T-helper 17 cell (primary cell): ENCODE data around the gene DIP2C. TPM values are rescaled to one million over a fixed set of nuclear protein-coding genes. Genes with fewer than 3 reads are reported as not detected.
"Not testable (repeated sequence)": the region's sequence is repeated elsewhere in the genome, so short reads cannot be mapped to it uniquely, and the experiment has no call there.

Experiments used
- ATAC-seq: fragments of 150-1000 bp; cut with Tn5 transposase; 2 replicates; pipeline ENCODE4 v1.10.0; 2021; ENCODE audit warnings: mild to moderate bottlenecking, moderate library complexity
- DNase-seq, 3 donors: peaks; one replicate each; pipeline versions ENCODE4 v3.0.0 to v3.0.0-alpha.2; 2020 to 2021
- H3K9me3 ChIP-seq: one replicate; pipeline ENCODE4 v1.7.0; 2013; ENCODE audit warnings: low read length, mild to moderate bottlenecking; ENCODE audit not compliant: control insufficient read depth, poor library complexity, severe bottlenecking
- H3K27ac Mint-ChIP-seq: one replicate; pipeline ENCODE4 v1.8.0; 2022; ENCODE audit warnings: mild to moderate bottlenecking, moderate library complexity, mixed read lengths
- H3K27me3 Mint-ChIP-seq: one replicate; pipeline ENCODE4 v1.8.0; 2022; ENCODE audit warnings: mixed read lengths
- H3K36me3 Mint-ChIP-seq: one replicate; pipeline ENCODE4 v1.8.0; 2022; ENCODE audit warnings: low read depth, mixed read lengths
- H3K4me1 Mint-ChIP-seq: one replicate; pipeline ENCODE4 v1.8.0; 2022; ENCODE audit warnings: mild to moderate bottlenecking, mixed read lengths
- H3K4me3 Mint-ChIP-seq: one replicate; pipeline ENCODE4 v1.8.0; 2022; ENCODE audit warnings: mild to moderate bottlenecking, moderate library complexity, mixed read lengths
- total RNA-seq, 4 donors: library from RNA in 2 of 4; stranded (reverse) in 2 of 4; gene quantifications; one replicate each; pipeline ENCODE4 v1.2.3 and lab custom pipeline; 2022 to 2026

The DIP2C gene
- total RNA-seq, 2 donors from 2014 or later = 4.1 to 6.0 TPM

- H3K27me3 Mint-ChIP-seq = no peaks in the 10 kb centered on the region
- peaks cover 30% of the 10 kb centered on the region for H3K4me1 Mint-ChIP-seq
- ATAC-seq (no peak), DNase-seq (no peak)
- H3K27ac Mint-ChIP-seq = peak overlapping the region; percentile 85
- H3K36me3 Mint-ChIP-seq = peaks cover 4% of the 10 kb centered on the region
- peak overlapping the region; percentile 75 for H3K4me3 Mint-ChIP-seq
- H3K9me3 ChIP-seq = no peaks in the 10 kb centered on the region
Observed at GRCh38 chr10:451856-452255, 237.6 kb downstream of the DIP2C start.

GRCh38 chr10:451021-451471 is 238.4 kb downstream of the DIP2C start:
- Mint-ChIP-seq H3K4me3 (peak overlapping the region; percentile 75), H3K27me3 (no peaks in the 10 kb centered on the region), H3K27ac (peak overlapping the region; percentile 85), H3K36me3 (peaks cover 4% of the 10 kb centered on the region), H3K4me1 (peaks cover 33% of the 10 kb centered on the region)
- peak; percentile 36 to 53 (median 37) for DNase-seq
- peak; percentile 96 for ATAC-seq
- H3K9me3 ChIP-seq = no peaks in the 10 kb centered on the region

- H3K27me3 Mint-ChIP-seq = no peaks in the 10 kb centered on the region
- peaks cover 4% of the 10 kb centered on the region for H3K36me3 Mint-ChIP-seq
- H3K27ac Mint-ChIP-seq = peak overlapping the region; percentile 85
- ATAC-seq (no peak), DNase-seq (no peak)
- H3K4me1 Mint-ChIP-seq = peaks cover 33% of the 10 kb centered on the region
- no peaks in the 10 kb centered on the region for H3K9me3 ChIP-seq
- peak overlapping the region; percentile 75 for H3K4me3 Mint-ChIP-seq
Observed at GRCh38 chr10:450463-450862, 239.0 kb downstream of the DIP2C start.

- H3K36me3 Mint-ChIP-seq, H3K27ac Mint-ChIP-seq: not testable (repeated sequence)
- peaks cover 28% of the 10 kb centered on the region for H3K4me1 Mint-ChIP-seq
Observed at GRCh38 chr10:449331-449730, 240.1 kb downstream of the DIP2C start.

GRCh38 chr10:443459-443858 is 246.0 kb downstream of the DIP2C start:
- no peak overlapping the region for H3K27ac Mint-ChIP-seq
- H3K4me3 Mint-ChIP-seq = no peak overlapping the region
- ATAC-seq (no peak), DNase-seq (no peak)
- H3K9me3 ChIP-seq = no peaks in the 10 kb centered on the region
- peaks cover 5% of the 10 kb centered on the region for H3K4me1 Mint-ChIP-seq
- H3K36me3 Mint-ChIP-seq = no peaks in the 10 kb centered on the region
- H3K27me3 Mint-ChIP-seq = peaks cover 5% of the 10 kb centered on the region

More at GRCh38 chr10:449331-449730, 240.1 kb downstream of the DIP2C start:
- DNase-seq, H3K27me3 Mint-ChIP-seq, ATAC-seq, H3K9me3 ChIP-seq: not testable (repeated sequence)
- H3K4me3 Mint-ChIP-seq = peak overlapping the region; percentile 45

GRCh38 chr10:442209-442608 is 247.3 kb downstream of the DIP2C start:
- DNase-seq (no peak), ATAC-seq (no peak)
- Mint-ChIP-seq H3K4me1 (peaks cover 16% of the 10 kb centered on the region), H3K27me3 (peaks cover 5% of the 10 kb centered on the region), H3K4me3 (no peak overlapping the region), H3K36me3 (no peaks in the 10 kb centered on the region), H3K27ac (no peak overlapping the region)
- no peaks in the 10 kb centered on the region for H3K9me3 ChIP-seq

- H3K4me1 Mint-ChIP-seq = peaks cover 18% of the 10 kb centered on the region
- no peak for ATAC-seq
- no peaks in the 10 kb centered on the region for H3K9me3 ChIP-seq
Observed at GRCh38 chr10:441659-442058, 247.8 kb downstream of the DIP2C start.

GRCh38 chr10:440127-440526 is 249.3 kb downstream of the DIP2C start:
- H3K4me1 Mint-ChIP-seq = peaks cover 18% of the 10 kb centered on the region
- H3K27me3 Mint-ChIP-seq = peaks cover 5% of the 10 kb centered on the region
- H3K9me3 ChIP-seq = no peaks in the 10 kb centered on the region
- ATAC-seq = no peak
- no peaks in the 10 kb centered on the region for H3K36me3 Mint-ChIP-seq
- no peak for DNase-seq
- no peak overlapping the region for H3K4me3 Mint-ChIP-seq
- no peak overlapping the region for H3K27ac Mint-ChIP-seq

More at GRCh38 chr10:441659-442058, 247.8 kb downstream of the DIP2C start:
- Mint-ChIP-seq H3K4me3 (no peak overlapping the region), H3K36me3 (no peaks in the 10 kb centered on the region), H3K27ac (no peak overlapping the region), H3K27me3 (peaks cover 5% of the 10 kb centered on the region)
- no peak for DNase-seq

GRCh38 chr10:437698-438490 is 251.6 kb downstream of the DIP2C start:
- peak overlapping the region; percentile 43 for H3K27ac Mint-ChIP-seq
- peak; percentile 78 for ATAC-seq
- H3K27me3 Mint-ChIP-seq = no peaks in the 10 kb centered on the region
- H3K4me3 Mint-ChIP-seq = peak overlapping the region; percentile 55
- no peaks in the 10 kb centered on the region for H3K9me3 ChIP-seq
- H3K4me1 Mint-ChIP-seq = peaks cover 29% of the 10 kb centered on the region
- no peak for DNase-seq
- no peaks in the 10 kb centered on the region for H3K36me3 Mint-ChIP-seq

- H3K4me1 Mint-ChIP-seq = peaks cover 29% of the 10 kb centered on the region
- DNase-seq (no peak), ATAC-seq (peak; percentile 77)
- peak overlapping the region; percentile 55 for H3K4me3 Mint-ChIP-seq
- H3K36me3 Mint-ChIP-seq = no peaks in the 10 kb centered on the region
- H3K9me3 ChIP-seq = no peaks in the 10 kb centered on the region
- peak overlapping the region; percentile 43 for H3K27ac Mint-ChIP-seq
- H3K27me3 Mint-ChIP-seq = no peaks in the 10 kb centered on the region
Observed at GRCh38 chr10:436911-437665, 252.4 kb downstream of the DIP2C start.

GRCh38 chr10:436013-436697 is 253.3 kb downstream of the DIP2C start:
- H3K27ac Mint-ChIP-seq = peak overlapping the region; percentile 43
- peaks cover 29% of the 10 kb centered on the region for H3K4me1 Mint-ChIP-seq
- H3K9me3 ChIP-seq = no peaks in the 10 kb centered on the region
- DNase-seq (no peak), ATAC-seq (no peak)
- H3K27me3 Mint-ChIP-seq = no peaks in the 10 kb centered on the region
- H3K4me3 Mint-ChIP-seq = no peak overlapping the region
- no peaks in the 10 kb centered on the region for H3K36me3 Mint-ChIP-seq

- H3K36me3 Mint-ChIP-seq = no peaks in the 10 kb centered on the region
- no peak for DNase-seq
- H3K27me3 Mint-ChIP-seq = no peaks in the 10 kb centered on the region
- H3K27ac Mint-ChIP-seq = peak overlapping the region; percentile 24
- no peaks in the 10 kb centered on the region for H3K9me3 ChIP-seq
- peaks cover 29% of the 10 kb centered on the region for H3K4me1 Mint-ChIP-seq
- no peak for ATAC-seq
- H3K4me3 Mint-ChIP-seq = peak overlapping the region; percentile 39
Observed at GRCh38 chr10:435397-435796, 254.1 kb downstream of the DIP2C start.

- Mint-ChIP-seq H3K4me3 (no peak overlapping the region), H3K36me3 (peaks cover under 1% of the 10 kb centered on the region), H3K27ac (no peak overlapping the region), H3K4me1 (peaks cover 21% of the 10 kb centered on the region), H3K27me3 (no peaks in the 10 kb centered on the region)
- DNase-seq (no peak), ATAC-seq (no peak)
- H3K9me3 ChIP-seq = no peaks in the 10 kb centered on the region
Observed at GRCh38 chr10:429696-430095, 259.8 kb downstream of the DIP2C start.
